HPDE6-E6E7 (cell line): ENCODE results near the gene IZUMO4.

ENCODE experiments used
- DNase-seq: peaks from one replicate; pipeline ENCODE4 v3.0.0; 2011; ENCODE audit warnings: missing footprints; ENCODE audit errors: extremely low spot score

The IZUMO4 gene

GRCh38 chr19:2108251-2109016, 11.7 kb downstream of the IZUMO4 start:
- DNase-seq = no peak

GRCh38 chr19:2109046-2109864, 12.5 kb downstream of the IZUMO4 start:
- no peak for DNase-seq

DNA sequence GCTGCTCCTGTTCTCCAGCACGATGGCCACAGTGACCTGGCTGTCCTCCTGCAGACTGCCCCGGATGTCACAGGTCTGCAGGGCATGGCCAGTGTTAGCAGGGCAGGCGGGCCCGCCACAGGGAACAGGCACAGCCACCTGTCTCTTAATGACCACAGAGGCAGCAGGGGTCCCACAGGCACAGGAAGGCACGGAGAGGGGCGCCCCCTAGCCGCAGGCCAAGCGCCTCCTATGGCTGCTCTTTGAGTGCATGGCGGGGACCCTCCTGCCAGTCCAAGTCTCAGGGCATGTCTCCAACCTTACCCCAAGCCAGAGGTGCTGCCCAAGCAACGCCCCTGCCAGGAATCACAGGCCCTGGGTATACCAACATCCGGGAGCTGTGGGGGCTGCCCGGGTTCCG, 14.1 kb downstream of the IZUMO4 start:
- no peak for DNase-seq

GRCh38 chr19:2111425-2111824, 14.7 kb downstream of the IZUMO4 start:
- DNase-seq = no peak

GRCh38 chr19:2111886-2112285, 15.2 kb downstream of the IZUMO4 start:
- no peak for DNase-seq

GRCh38 chr19:2112516-2113320, 16.0 kb downstream of the IZUMO4 start:
- DNase-seq = no peak

GRCh38 chr19:2113439-2114211, 16.9 kb downstream of the IZUMO4 start:
- DNase-seq = no peak

DNA sequence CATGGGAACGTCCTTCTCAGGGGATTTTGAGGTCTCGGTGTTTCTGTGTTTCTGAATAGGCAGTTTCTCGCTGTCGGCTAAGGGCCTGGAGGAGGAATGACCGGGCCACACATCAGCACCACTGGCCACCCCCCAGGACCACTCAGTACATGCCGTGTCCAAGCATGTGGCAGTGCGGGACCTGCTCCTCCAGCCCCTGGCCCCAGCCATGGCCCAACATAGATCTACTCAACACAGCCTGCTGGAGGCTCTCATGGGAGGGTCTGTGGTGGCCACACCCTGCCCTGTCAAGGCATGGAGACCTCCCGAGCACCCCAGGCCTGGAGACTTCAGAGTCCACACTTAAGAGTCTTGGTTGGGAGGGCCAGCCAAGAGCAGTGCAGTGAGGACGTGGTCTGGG, 17.5 kb downstream of the IZUMO4 start:
- DNase-seq = no peak

DNA sequence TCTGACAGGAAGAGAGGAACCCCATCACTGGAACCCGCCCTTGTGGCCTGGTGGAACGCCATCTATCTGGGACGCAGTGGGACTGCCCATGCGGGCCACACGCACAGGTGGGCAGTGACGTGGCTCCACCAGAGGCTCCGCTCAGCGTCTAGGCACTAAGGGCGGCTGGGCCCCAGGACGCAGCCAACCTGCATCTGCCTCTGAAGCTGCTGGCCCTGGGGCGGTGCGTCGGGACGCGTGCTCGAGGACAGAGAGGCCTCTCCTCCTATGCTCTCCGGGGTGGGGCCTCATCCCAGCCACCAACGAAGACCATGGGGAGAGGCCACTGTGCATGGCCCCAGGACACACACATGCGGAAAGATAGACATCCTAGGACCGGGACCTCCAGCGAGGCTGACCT, 18.1 kb downstream of the IZUMO4 start:
- DNase-seq = no peak

GRCh38 chr19:2115324-2115723, 18.6 kb downstream of the IZUMO4 start:
- no peak for DNase-seq

- DNase-seq = no peak
Observed at GRCh38 chr19:2115911-2116426, 19.3 kb downstream of the IZUMO4 start.

- no peak for DNase-seq
Observed at GRCh38 chr19:2116507-2116906, 19.8 kb downstream of the IZUMO4 start.

DNA sequence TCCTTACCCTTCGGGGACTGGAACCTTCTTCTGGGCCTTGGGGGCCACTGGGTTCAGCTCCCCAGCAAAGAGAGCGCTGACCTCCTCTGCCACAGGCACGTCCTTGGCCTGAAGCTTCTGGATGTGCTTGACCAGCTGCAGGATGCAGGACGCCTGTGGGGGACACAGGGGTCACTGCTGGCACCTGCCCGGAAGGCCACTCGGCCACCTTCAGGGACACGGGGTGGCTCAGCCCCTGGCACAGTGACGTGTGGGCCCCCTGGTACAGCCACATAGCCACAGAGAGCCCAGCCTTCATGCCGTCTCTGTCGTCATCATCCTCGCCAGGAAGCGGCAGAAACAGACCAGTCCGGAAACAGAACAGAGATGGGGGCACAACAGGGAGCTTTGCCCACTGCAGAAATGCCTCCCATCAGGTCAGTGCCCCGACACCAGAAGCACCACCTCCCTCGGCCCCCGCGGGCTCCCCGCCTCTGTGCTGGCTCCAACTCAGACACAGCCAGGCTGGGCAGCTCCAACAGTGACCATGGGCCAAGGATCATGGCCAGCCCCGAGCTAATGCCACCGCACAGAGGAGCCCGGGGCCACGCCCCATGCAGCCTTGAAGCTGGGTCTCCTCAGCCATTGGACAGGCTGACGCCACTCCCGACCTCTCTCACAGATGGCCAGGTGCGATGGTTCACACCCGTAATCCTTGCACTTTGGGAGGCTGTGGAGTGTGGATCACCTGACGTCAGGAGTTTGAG, 20.7 kb downstream of the IZUMO4 start:
- no peak for DNase-seq

- no peak for DNase-seq
Observed at GRCh38 chr19:2118438-2118837, 21.7 kb downstream of the IZUMO4 start.

GRCh38 chr19:2119921-2120785, 23.4 kb downstream of the IZUMO4 start:
- DNase-seq = no peak

DNA sequence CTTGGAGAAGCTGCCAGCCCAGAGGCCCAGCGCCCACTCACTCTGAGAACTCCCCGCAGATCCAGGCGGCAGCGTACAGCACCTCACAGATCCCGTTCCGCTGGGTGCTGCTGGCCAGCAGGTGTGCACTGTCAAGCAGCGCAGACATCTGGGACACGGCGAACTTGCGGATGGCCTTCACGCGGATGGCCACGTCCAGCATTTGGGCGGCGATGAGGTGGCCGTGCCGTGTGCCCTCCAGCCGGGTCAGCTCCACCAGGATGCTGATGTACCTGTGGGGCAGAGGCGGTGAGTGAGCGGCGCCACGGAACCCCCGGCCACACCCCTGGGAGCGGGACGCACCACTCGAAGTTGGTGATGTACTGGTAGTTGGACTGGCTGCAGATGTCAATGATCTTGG, 24.1 kb downstream of the IZUMO4 start:
- no peak for DNase-seq

DNA sequence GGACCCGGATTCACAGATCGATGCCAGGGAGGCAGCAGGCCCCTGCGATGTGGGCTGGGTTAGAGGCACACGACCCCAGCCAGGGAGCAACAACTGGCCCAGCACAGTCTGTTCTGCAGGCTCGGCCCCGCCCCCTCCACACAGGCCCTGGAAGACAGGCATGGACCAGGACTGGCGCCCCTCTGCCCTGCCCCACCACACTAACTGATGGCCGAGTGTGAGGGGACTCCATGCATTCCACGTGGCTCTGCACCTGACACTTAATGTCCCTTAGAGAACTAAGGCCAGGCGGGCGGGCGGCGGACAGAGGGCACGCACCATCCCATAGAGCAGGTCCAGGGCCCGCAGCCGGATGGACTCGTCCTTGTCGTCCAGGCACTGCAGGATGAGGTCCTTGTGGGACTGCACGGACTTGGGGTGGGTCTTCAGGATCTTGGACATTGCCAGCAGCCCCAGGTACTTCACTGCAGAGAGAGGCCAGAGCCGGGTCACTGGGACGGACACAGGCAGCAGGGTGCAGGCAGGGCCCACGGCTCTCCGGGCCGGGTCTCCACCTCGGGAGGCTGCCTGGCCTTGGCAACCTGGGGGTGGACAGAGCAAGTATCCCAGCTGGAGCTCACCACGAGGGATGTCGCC, 24.8 kb downstream of the IZUMO4 start:
- DNase-seq = no peak

- DNase-seq = no peak
Observed at GRCh38 chr19:2122251-2122650, 25.5 kb downstream of the IZUMO4 start.

GRCh38 chr19:2122982-2123381, 26.3 kb downstream of the IZUMO4 start:
- DNase-seq = no peak
